Hypothalamus (tissue), 51 donors: ENCODE data around the gene UBE2Z.

Experiments
- DNase-seq, 51 donors: peaks; one replicate each; lab custom pipeline; 2025; lab: John Stamatoyannopoulos, UW

Gene UBE2Z

GRCh38 chr17:48952904-48953303 is 44.7 kb downstream of the UBE2Z start:
- DNase-seq: no peak

DNA sequence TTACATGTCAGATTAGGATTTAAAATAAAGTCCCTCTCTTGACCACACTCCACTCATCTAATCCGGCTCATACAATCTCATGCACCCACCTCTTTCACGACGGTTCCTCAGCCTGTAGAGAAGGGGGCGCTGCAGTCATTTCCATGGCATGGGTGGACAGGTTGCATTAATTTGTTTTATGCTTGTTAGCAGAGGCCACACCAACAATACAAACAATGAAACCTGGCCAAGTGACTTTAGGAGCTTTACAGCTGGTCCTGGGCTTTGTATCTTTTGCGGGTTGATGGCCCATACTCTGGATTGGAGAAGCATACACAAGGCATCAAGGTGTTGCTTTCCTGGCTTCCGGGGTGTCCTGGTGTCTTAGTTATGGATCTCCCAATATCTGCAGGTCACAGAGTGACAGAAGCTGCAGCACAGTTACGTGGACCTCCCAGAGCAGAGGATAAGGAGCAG is 46.1 kb downstream of the UBE2Z start:
- DNase-seq: no peak

- no peak for DNase-seq
Observed at GRCh38 chr17:48960834-48961515, 52.8 kb downstream of the UBE2Z start.

DNA sequence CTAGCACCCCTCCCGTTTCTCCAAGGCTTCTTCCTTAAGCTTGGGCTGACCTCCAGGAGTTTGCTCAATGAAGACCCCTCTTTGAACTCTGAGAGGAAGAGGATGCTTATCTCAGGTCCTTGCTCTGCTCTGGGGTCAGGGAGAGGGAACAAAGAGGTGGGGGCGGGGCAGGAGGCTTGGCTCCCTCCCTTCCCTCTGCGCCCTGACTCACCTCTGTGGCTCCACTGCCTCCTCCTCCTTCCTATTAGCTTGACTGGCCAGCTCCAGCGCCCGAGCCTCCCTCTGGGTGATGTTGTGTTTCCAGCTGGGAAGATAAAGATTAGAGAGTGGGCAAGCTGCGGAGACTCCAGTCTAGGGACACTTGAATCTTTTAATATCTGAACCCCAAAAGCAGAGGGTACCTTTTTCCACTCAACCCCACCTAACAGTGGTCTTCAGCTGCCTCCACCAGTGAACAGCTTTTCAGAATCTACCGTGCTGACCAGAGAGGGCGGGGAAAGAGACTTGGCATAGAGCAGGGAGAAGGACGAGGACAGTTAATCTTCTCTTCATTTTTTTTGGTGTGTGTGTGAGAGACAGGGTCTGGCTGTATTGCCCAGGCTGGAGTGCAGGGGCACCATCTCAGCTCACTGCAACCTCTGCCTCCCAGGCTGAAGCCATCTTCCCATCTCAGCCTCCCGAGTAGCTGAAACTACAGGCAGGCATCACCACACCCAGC is 53.5 kb downstream of the UBE2Z start:
- DNase-seq: no peak

- no peak for DNase-seq
Observed at GRCh38 chr17:48970224-48970623, 62.0 kb downstream of the UBE2Z start.

GRCh38 chr17:48970865-48971687 is 62.9 kb downstream of the UBE2Z start:
- no peak for DNase-seq

- no peak for DNase-seq
Observed at GRCh38 chr17:48972749-48973097, 64.5 kb downstream of the UBE2Z start.

DNA sequence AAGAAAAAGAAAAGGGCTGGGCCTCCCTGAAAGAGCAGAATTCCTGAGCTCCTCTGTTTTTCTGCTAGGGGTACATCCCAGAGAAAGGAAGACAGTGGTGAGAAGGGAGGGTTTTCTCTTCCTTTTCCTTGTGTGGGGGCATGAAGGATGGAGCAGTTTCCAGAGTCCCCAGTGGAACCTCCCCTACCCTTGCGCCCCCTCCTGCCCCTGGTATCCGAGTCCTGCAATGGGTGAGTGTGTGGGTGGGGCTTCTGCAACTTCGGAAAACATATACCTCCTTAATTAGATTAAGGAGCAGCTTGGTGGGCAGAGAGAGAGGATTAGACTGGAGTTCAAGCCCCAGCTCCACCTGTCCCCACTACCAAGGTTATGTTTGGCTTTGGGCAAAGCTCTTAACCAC is 65.6 kb downstream of the UBE2Z start:
- no peak for DNase-seq
